HG03139 (cell line): Measurements from ENCODE around the gene PAPSS2.

Experiments used
- ATAC-seq: cut with Tn5 transposase; IDR thresholded peaks from one replicate; pipeline ENCODE4 v1.9.1; 2021; ENCODE audit not compliant: unreplicated experiment

Gene PAPSS2

GRCh38 chr10:87776328-87776727 lies 116.7 kb downstream of the PAPSS2 start:
- no peak for ATAC-seq

GRCh38 chr10:87781545-87781944 lies 121.9 kb downstream of the PAPSS2 start:
- no peak for ATAC-seq

GRCh38 chr10:87782721-87783120 lies 123.0 kb downstream of the PAPSS2 start:
- ATAC-seq, result no peak

GRCh38 chr10:87786421-87786820 lies 126.7 kb downstream of the PAPSS2 start:
- ATAC-seq, result no peak

- no peak for ATAC-seq
Measured at GRCh38 chr10:87790185-87790584, 130.5 kb downstream of the PAPSS2 start.

- no peak for ATAC-seq
Measured at GRCh38 chr10:87794285-87794684, 134.6 kb downstream of the PAPSS2 start.
